Right lobe of liver (tissue), 6 donors: ENCODE results near the gene GALNS. TPM values are rescaled to one million over a fixed set of nuclear protein-coding genes. Genes with fewer than 3 reads are reported as not detected.

Experiments used
- ATAC-seq, 4 donors: fragments of 200-7000 bp; cut with Tn5 transposase; one replicate each; pipeline ENCODE4 v1.9.1; 2020; ENCODE audit warnings: mild to moderate bottlenecking in 4 of 4, moderate library complexity in 4 of 4
- DNase-seq, 3 donors: peaks; one replicate each; pipeline ENCODE4 v3.0.0-alpha.2; 2020
- H3K27ac ChIP-seq, 3 donors: fragments of 200-600 bp; one replicate each; pipeline ENCODE4 v1.8.0; 2022
- H3K27me3 ChIP-seq, 2 donors: fragments of 200-600 bp; one replicate each; pipeline ENCODE4 v1.8.0; 2022
- H3K36me3 ChIP-seq, 4 donors: fragments of 200-600 bp; sonication (generic) in 1 of 4; one replicate each; pipeline versions ENCODE4 v1.5.1 to v1.8.0; 2017 to 2022; ENCODE audit warnings: control low read depth in 1 of 4
- H3K4me1 ChIP-seq, 4 donors: fragments of 200-600 bp; sonication (generic) in 1 of 4; one replicate each; pipeline versions ENCODE4 v1.5.1 to v1.8.0; 2017 to 2022; ENCODE audit warnings: control low read depth in 1 of 4
- H3K4me3 ChIP-seq, 3 donors: fragments of 200-600 bp; one replicate each; pipeline ENCODE4 v1.8.0; 2022
- H3K9me3 ChIP-seq, 4 donors: fragments of 200-600 bp; sonication (generic) in 1 of 4; one replicate each; pipeline versions ENCODE4 v1.5.1 to v1.8.0; 2017 to 2022; ENCODE audit warnings: control low read depth in 1 of 4
- POLR2A ChIP-seq: fragments of 450-650 bp; IDR thresholded peaks from one replicate; pipeline ENCODE4 v1.6.1; 2017; ENCODE audit warnings: antibody characterized with exemption, mild to moderate bottlenecking
- WGBS: methylation state at CpG from one replicate; pipeline ENCODE4 v1.1.6; 2018; ENCODE audit warnings: low coverage, low lambda C conversion rate; ENCODE audit not compliant: insufficient coverage; ENCODE audit errors: missing lambda C conversion rate; 5-methylcytosine and 5-hydroxymethylcytosine counted together
- intact Hi-C, 2 donors: fragments of 100-400 bp; cut with DNase I; formaldehyde crosslinking; loops; one replicate each; pipeline versions ENCODE4 v1.11.2 to v1.14.1; 2022
- total RNA-seq, 6 experiments: library from RNA; depleted of rRNA in 2 of 6; stranded (reverse); fragments of >200 nt in 2 of 6; fragmentation: NEBNext Ultra II Directional in 3 of 6; extraction: Animal tissue kit (Norgen Biotek cat#: 25700) in 3 of 6; gene quantifications; one replicate each; pipeline versions ENCODE4 v1.1.0 to v1.2.4, GENCODE V29; 2016 to 2023
- TF ChIP-seq, protein P1 (sequence below), 4 donors: fragments of 200-600 bp in 3 of 4; fragments of 450-650 bp in 1 of 4; IDR thresholded peaks; one replicate each; pipeline versions ENCODE4 v1.5.1 to v1.8.0; 2016 to 2022; ENCODE audit warnings: antibody characterized with exemption in 4 of 4, mild to moderate bottlenecking in 2 of 4
- donor health status: DM: no; HTN: yes; CAD: no.
- donor health status: DM: no; HTN: no; CAD: no.
- donor health status: DM: no; HTN: no; CAD: no.
- donor health status: DM: no; HTN: yes; CAD: no.
- donor health status: DM: no; HTN: yes; CAD: no.

Gene GALNS
- total RNA-seq, 6 experiments from 2014 or later, result 9.2 to 20.6 (median 16.5) TPM

DNA sequence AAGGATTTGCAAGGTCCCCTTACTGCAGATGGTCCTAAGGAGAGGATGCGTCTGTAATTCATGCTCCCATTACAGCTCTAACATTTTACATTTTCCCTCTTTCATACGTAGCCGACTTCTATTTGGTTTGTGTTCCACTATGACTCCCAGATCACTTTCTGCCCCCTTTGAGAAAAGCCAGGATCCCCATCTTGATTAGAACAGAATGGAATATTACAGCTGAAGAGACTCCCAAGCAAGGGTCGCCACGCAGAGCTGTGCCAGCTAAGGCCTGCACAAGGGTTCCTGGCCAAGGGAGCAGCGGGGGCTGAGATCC is 56.5 kb downstream of the GALNS start:
- ATAC-seq (no peak), DNase-seq (no peak)
- peaks cover 0 to 12% (median 0%) of the 10 kb centered on the region in 4 donors for H3K4me1 ChIP-seq
- intact Hi-C loops, result no loop called here
- H3K9me3 ChIP-seq, result no peaks in the 10 kb centered on the region
- no peak overlapping the region for H3K4me3 ChIP-seq
- no peaks in the 10 kb centered on the region for H3K27me3 ChIP-seq
- 85% methylated on average over 5 of the region's 6 CpGs for WGBS
- no peak overlapping the region for H3K27ac ChIP-seq
- TF ChIP-seq, protein P1, sequence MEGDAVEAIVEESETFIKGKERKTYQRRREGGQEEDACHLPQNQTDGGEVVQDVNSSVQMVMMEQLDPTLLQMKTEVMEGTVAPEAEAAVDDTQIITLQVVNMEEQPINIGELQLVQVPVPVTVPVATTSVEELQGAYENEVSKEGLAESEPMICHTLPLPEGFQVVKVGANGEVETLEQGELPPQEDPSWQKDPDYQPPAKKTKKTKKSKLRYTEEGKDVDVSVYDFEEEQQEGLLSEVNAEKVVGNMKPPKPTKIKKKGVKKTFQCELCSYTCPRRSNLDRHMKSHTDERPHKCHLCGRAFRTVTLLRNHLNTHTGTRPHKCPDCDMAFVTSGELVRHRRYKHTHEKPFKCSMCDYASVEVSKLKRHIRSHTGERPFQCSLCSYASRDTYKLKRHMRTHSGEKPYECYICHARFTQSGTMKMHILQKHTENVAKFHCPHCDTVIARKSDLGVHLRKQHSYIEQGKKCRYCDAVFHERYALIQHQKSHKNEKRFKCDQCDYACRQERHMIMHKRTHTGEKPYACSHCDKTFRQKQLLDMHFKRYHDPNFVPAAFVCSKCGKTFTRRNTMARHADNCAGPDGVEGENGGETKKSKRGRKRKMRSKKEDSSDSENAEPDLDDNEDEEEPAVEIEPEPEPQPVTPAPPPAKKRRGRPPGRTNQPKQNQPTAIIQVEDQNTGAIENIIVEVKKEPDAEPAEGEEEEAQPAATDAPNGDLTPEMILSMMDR (IDR thresholded peaks at IDR 0.05), result no peak
- TF ChIP-seq POLR2A, result no peak
- H3K36me3 ChIP-seq, result no peaks in the 10 kb centered on the region

DNA sequence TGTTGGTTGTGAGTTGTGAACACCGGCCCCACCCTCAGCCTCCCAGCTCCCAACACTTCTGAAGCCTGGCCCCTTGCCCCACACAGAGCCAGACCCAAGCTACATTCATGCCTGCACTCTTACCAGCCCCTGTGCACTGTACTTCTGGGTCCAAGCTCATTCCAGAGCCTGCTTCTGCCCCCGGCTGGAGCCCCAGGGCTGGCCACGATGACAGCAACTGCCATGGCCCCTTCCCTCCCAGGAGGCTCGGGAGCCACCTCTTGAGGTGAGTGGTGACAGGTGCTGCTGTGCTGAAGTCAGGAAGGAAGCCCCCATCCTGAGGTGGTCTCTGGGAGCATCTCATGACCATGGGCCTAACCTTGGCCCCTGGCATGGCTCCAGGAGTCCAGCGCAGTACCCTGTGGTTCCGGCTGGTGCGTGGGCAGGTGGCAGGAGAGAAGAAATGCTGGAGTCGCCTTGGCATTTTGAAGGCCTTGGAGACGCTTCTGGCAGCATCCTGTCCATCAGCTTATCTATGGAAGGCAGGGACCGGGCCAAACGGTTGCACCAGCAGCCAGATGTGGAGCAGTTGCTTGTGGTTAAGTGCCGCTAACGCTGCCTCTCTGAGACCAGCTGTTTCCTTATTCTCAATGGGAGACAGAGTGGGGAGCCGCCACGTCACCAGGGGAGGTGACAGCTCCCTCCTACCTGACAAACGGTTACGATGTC is 57.0 kb downstream of the GALNS start:
- no peak for ATAC-seq
- H3K27ac ChIP-seq, result no peak overlapping the region
- H3K36me3 ChIP-seq, result no peaks in the 10 kb centered on the region
- WGBS, result no CpG with 5 or more reads among the region's 17 CpGs
- TF ChIP-seq, protein P1 (IDR thresholded peaks at IDR 0.05), result no peak
- no peak for TF ChIP-seq POLR2A
- H3K4me1 ChIP-seq, result peaks cover 0 to 9% (median 0%) of the 10 kb centered on the region in 4 donors
- no peaks in the 10 kb centered on the region for H3K27me3 ChIP-seq
- no peaks in the 10 kb centered on the region for H3K9me3 ChIP-seq
- DNase-seq, result no peak
- no peak overlapping the region for H3K4me3 ChIP-seq
- intact Hi-C loops, result no loop called here

DNA sequence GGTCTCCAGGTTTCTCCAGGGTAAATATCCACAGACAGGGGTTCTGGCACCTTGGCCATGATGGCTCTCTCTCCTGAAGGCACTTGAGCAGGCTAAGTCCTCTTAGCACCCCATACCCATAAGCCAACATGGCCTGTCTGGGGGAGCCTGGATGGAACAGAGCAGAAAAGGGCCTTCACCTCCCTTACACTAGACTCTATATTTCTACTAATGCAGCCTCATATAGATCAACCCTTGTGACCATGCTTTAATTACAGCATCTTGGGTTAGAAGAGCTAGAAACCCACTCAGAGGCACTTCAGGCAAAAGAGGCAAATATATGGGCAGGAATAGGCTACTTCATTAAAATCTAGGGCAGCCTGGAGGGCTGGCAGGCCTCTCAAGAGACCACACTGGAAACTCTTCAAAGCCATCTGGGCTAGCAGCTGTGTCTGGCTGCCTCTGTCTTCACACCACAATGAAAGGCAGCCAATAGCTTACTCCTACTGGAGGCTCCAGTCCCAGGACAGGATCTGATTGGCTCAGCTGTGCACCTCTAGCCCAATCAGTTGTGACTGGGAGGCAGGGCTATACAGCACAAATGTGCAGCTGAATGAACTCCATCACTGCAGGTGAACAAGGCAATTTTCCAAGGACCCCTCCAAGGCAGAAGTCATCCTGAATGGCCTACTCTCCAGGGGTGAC is 57.8 kb downstream of the GALNS start:
- no peaks in the 10 kb centered on the region for H3K36me3 ChIP-seq
- no peaks in the 10 kb centered on the region for H3K9me3 ChIP-seq
- no peaks in the 10 kb centered on the region for H3K27me3 ChIP-seq
- no peak for ATAC-seq
- no peak overlapping the region for H3K27ac ChIP-seq
- H3K4me3 ChIP-seq, result no peak overlapping the region
- no peak for DNase-seq
- TF ChIP-seq, protein P1 (IDR thresholded peaks at IDR 0.05), result no peak
- no peak for TF ChIP-seq POLR2A
- intact Hi-C loops, result no loop called here
- H3K4me1 ChIP-seq, result peaks cover 0 to 3% (median 0%) of the 10 kb centered on the region in 4 donors

DNA sequence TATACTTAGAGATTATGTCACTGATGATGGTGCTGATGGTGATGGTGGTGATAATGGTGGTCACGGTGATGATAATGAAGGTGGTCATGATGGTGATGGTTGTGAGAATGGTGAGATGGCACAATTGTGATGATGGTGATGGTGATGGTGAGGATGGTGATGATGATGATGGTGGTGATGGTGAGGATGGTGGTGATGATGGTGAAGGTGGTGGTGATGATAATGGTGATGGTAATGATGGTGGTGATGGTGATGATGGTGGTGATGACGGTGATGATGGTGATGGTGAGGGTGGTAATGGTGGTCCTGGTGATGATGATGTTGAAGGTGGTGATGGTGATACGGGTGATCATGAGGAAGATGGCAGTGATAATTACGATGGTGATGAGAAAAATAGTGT is 58.7 kb downstream of the GALNS start:
- no peaks in the 10 kb centered on the region for H3K36me3 ChIP-seq
- H3K27ac ChIP-seq, result no peak overlapping the region
- intact Hi-C loops, result no loop called here
- no peak for ATAC-seq
- WGBS, result 72% methylated on average over 4 of the region's 4 CpGs
- TF ChIP-seq POLR2A, result no peak
- TF ChIP-seq, protein P1 (IDR thresholded peaks at IDR 0.05), result no peak
- no peaks in the 10 kb centered on the region for H3K27me3 ChIP-seq
- no peaks in the 10 kb centered on the region for H3K9me3 ChIP-seq
- DNase-seq, result no peak
- peaks cover 0 to 3% (median 0%) of the 10 kb centered on the region in 4 donors for H3K4me1 ChIP-seq
- no peak overlapping the region for H3K4me3 ChIP-seq
